Thyroid gland (tissue), 4 donors: ENCODE data around the gene IPO8.

Experiments used
- CTCF ChIP-seq, 6 experiments: fragments of 200-600 bp in 3 of 6; fragments of 450-650 bp in 3 of 6; sonication (generic) in 3 of 6; IDR thresholded peaks; one replicate each; pipeline ENCODE4 v1.5.1; 2016 to 2019; ENCODE audit warnings: antibody characterized with exemption in 6 of 6, mild to moderate bottlenecking in 2 of 6, inconsistent platforms in 1 of 6, moderate library complexity in 1 of 6
- POLR2A ChIP-seq, 2 donors: fragments of 450-650 bp; IDR thresholded peaks; one replicate each; pipeline ENCODE4 v1.6.1; 2017; ENCODE audit warnings: antibody characterized with exemption in 2 of 2, mild to moderate bottlenecking in 2 of 2, moderate library complexity in 1 of 2

GRCh38 chr12:30739020-30739419, 43.4 kb upstream of the IPO8 start:
- TF ChIP-seq CTCF (IDR thresholded peaks at IDR 0.05) (no peak), POLR2A (IDR thresholded peaks at IDR 0.05) (no peak)
